ENCODE measurements around the gene MRPL42.
A peak's percentile ranks its signal among the peaks of the same experiment; 100 is the strongest.

Gene MRPL42

GRCh38 chr12:93520454-93520853, 53.1 kb downstream of the MRPL42 start:
- no peak for TF ChIP-seq CTCF (IDR thresholded peaks at IDR 0.05; ENCODE audit: low read depth, low read length, missing control alignments)
- DNase-seq (ENCODE audit: low read depth): no peak
- in situ Hi-C loops (cut with HindIII; ENCODE audit: low sequenced_read_pairs): no loop called here
- H3K4me3 ChIP-seq (ENCODE audit: low read depth, low read length): no peak overlapping the region

- no peak for TF ChIP-seq CTCF (IDR thresholded peaks at IDR 0.05; ENCODE audit: low read depth, low read length, missing control alignments)
- in situ Hi-C loops (cut with HindIII; ENCODE audit: low sequenced_read_pairs): no loop called here
- no peak overlapping the region for H3K4me3 ChIP-seq (ENCODE audit: low read depth, low read length)
- DNase-seq (ENCODE audit: low read depth): peak; percentile 16
Observed at GRCh38 chr12:93521225-93522080, 54.1 kb downstream of the MRPL42 start.

GRCh38 chr12:93524386-93525133, 57.2 kb downstream of the MRPL42 start:
- in situ Hi-C loops (cut with HindIII; ENCODE audit: low sequenced_read_pairs): no loop called here
- H3K4me3 ChIP-seq (ENCODE audit: low read depth, low read length): no peak overlapping the region
- no peak for DNase-seq (ENCODE audit: low read depth)
- TF ChIP-seq CTCF (IDR thresholded peaks at IDR 0.05; ENCODE audit: low read depth, low read length, missing control alignments): no peak

GRCh38 chr12:93526786-93527428, 59.6 kb downstream of the MRPL42 start:
- in situ Hi-C loops (cut with HindIII; ENCODE audit: low sequenced_read_pairs): no loop called here
- TF ChIP-seq CTCF (IDR thresholded peaks at IDR 0.05; ENCODE audit: low read depth, low read length, missing control alignments): no peak
- no peak overlapping the region for H3K4me3 ChIP-seq (ENCODE audit: low read depth, low read length)
- DNase-seq (ENCODE audit: low read depth): peak; percentile 90

- TF ChIP-seq CTCF (IDR thresholded peaks at IDR 0.05; ENCODE audit: low read depth, low read length, missing control alignments): no peak
- no peak overlapping the region for H3K4me3 ChIP-seq (ENCODE audit: low read depth, low read length)
- no peak for DNase-seq (ENCODE audit: low read depth)
- in situ Hi-C loops (cut with HindIII; ENCODE audit: low sequenced_read_pairs): no loop called here
Observed at GRCh38 chr12:93530358-93530757, 63.0 kb downstream of the MRPL42 start.

GRCh38 chr12:93533310-93533709, 66.0 kb downstream of the MRPL42 start:
- no peak overlapping the region for H3K4me3 ChIP-seq (ENCODE audit: low read depth, low read length)
- no peak for TF ChIP-seq CTCF (IDR thresholded peaks at IDR 0.05; ENCODE audit: low read depth, low read length, missing control alignments)
- no peak for DNase-seq (ENCODE audit: low read depth)
- in situ Hi-C loops (cut with HindIII; ENCODE audit: low sequenced_read_pairs): no loop called here

Data from astrocyte of the cerebellum (primary cell).